Measurements from ENCODE around the gene SSB.

DNA sequence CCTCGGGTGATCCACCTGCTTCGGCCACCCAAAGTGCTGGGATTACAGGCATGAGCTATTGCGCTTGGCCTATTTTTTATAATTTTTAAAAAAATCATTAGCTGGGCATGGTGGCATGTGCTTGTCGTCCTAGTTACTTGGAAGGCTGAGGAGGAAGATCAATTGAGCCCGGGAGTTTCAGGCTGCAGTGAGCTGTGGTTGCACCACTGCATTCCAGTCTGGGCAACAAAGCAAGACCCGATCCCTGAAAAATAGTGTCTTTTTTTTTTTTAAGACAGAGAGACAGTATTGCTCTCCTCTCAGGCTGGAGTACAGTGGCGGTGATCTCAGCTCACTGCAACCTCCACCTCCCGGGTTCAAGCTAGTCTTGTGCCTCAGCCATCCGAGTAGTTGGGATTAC, 4.8 kb downstream of the SSB start:
- TF ChIP-seq CTCF (IDR thresholded peaks at IDR 0.05) (no peak), POLR2A (IDR thresholded peaks at IDR 0.05) (no peak), POLR2AphosphoS5 (IDR thresholded peaks at IDR 0.05) (no peak)
